ENCODE measurements around the gene TRIM40. TPM values are rescaled to one million over a fixed set of nuclear protein-coding genes. Genes with fewer than 3 reads are reported as not detected.

TRIM40 gene
- total RNA-seq, 1 donor from 2014 or later: not detected

- Mint-ChIP-seq H3K27me3 (peaks cover 70% of the 10 kb centered on the region), H3K9me3 (no peaks in the 10 kb centered on the region), H3K27ac (no peak overlapping the region), H3K4me1 (ENCODE audit: unreplicated experiment) (peaks cover 11% of the 10 kb centered on the region), H3K4me3 (no peak overlapping the region), H3K36me3 (no peaks in the 10 kb centered on the region)
- no peak for DNase-seq (ENCODE audit: extremely low spot score, unreplicated experiment)
- no peak for TF ChIP-seq CTCF (conservative IDR thresholded peaks at IDR 0.05)
These were observed 14.1 kb downstream of the TRIM40 start for GRCh38 chr6:30149858-30150550.

GRCh38 chr6:30150671-30151395 lies 14.9 kb downstream of the TRIM40 start:
- no peak overlapping the region for H3K4me3 Mint-ChIP-seq
- TF ChIP-seq CTCF (conservative IDR thresholded peaks at IDR 0.05): no peak
- H3K4me1 Mint-ChIP-seq (ENCODE audit: unreplicated experiment): peaks cover 14% of the 10 kb centered on the region
- H3K27ac Mint-ChIP-seq: no peak overlapping the region
- no peaks in the 10 kb centered on the region for H3K36me3 Mint-ChIP-seq
- H3K27me3 Mint-ChIP-seq: peaks cover 70% of the 10 kb centered on the region
- H3K9me3 Mint-ChIP-seq: no peaks in the 10 kb centered on the region
- no peak for DNase-seq (ENCODE audit: extremely low spot score, unreplicated experiment)

GRCh38 chr6:30151580-30151979 lies 15.6 kb downstream of the TRIM40 start:
- Mint-ChIP-seq H3K4me3 (no peak overlapping the region), H3K27me3 (peaks cover 73% of the 10 kb centered on the region)
- no peak for DNase-seq (ENCODE audit: extremely low spot score, unreplicated experiment)

GRCh38 chr6:30152016-30152673 lies 16.2 kb downstream of the TRIM40 start:
- Mint-ChIP-seq H3K9me3 (no peaks in the 10 kb centered on the region), H3K4me3 (no peak overlapping the region), H3K27ac (no peak overlapping the region), H3K36me3 (no peaks in the 10 kb centered on the region), H3K27me3 (peaks cover 71% of the 10 kb centered on the region), H3K4me1 (ENCODE audit: unreplicated experiment) (peaks cover 20% of the 10 kb centered on the region)
- TF ChIP-seq CTCF (conservative IDR thresholded peaks at IDR 0.05): no peak
- DNase-seq (ENCODE audit: extremely low spot score, unreplicated experiment): no peak

More at GRCh38 chr6:30151580-30151979, 15.6 kb downstream of the TRIM40 start:
- TF ChIP-seq CTCF (conservative IDR thresholded peaks at IDR 0.05): no peak
- no peaks in the 10 kb centered on the region for H3K9me3 Mint-ChIP-seq
- H3K4me1 Mint-ChIP-seq (ENCODE audit: unreplicated experiment): peaks cover 20% of the 10 kb centered on the region
- H3K36me3 Mint-ChIP-seq: no peaks in the 10 kb centered on the region
- H3K27ac Mint-ChIP-seq: no peak overlapping the region

- H3K36me3 Mint-ChIP-seq: no peaks in the 10 kb centered on the region
- no peak overlapping the region for H3K27ac Mint-ChIP-seq
- H3K27me3 Mint-ChIP-seq: peaks cover 66% of the 10 kb centered on the region
- no peaks in the 10 kb centered on the region for H3K9me3 Mint-ChIP-seq
- H3K4me1 Mint-ChIP-seq (ENCODE audit: unreplicated experiment): peaks cover 20% of the 10 kb centered on the region
- no peak for TF ChIP-seq CTCF (conservative IDR thresholded peaks at IDR 0.05)
- no peak for DNase-seq (ENCODE audit: extremely low spot score, unreplicated experiment)
- no peak overlapping the region for H3K4me3 Mint-ChIP-seq
These were observed 17.1 kb downstream of the TRIM40 start for GRCh38 chr6:30152910-30153610.
